Mesenchymal stem cell (in vitro differentiated cells and primary cell): ENCODE results near the gene FAM120C.

Source experiments
- DNase-seq: peaks from one replicate; pipeline ENCODE4 v3.0.0-alpha.2; 2013
- H2AFZ ChIP-seq: one replicate; pipeline ENCODE4 v1.6.1; 2013; ENCODE audit warnings: low read depth, mild to moderate bottlenecking, control low read depth, inconsistent platforms, low read length, moderate library complexity
- H2AK5ac ChIP-seq: 2 replicates; pipeline ENCODE4 v1.6.1; 2013; ENCODE audit warnings: low read length, moderate library complexity, mild to moderate bottlenecking, inconsistent platforms; ENCODE audit not compliant: severe bottlenecking
- H2BK120ac ChIP-seq: one replicate; pipeline ENCODE4 v1.6.1; 2013; ENCODE audit warnings: low read depth, mild to moderate bottlenecking, inconsistent platforms, low read length, moderate library complexity
- H2BK12ac ChIP-seq, 2 experiments: one replicate each; pipeline ENCODE4 v1.6.1; 2013; ENCODE audit warnings: inconsistent platforms in 2 of 2, low read length in 2 of 2, mild to moderate bottlenecking in 2 of 2, moderate library complexity in 2 of 2, control low read depth in 1 of 2
- H2BK15ac ChIP-seq: one replicate; pipeline ENCODE4 v1.6.1; 2013; ENCODE audit warnings: mild to moderate bottlenecking, low read depth, inconsistent platforms; ENCODE audit not compliant: poor library complexity, severe bottlenecking
- H2BK5ac ChIP-seq: 2 replicates; pipeline ENCODE4 v1.6.1; 2013; ENCODE audit warnings: low read depth, mild to moderate bottlenecking, low read length, control low read depth, inconsistent platforms; ENCODE audit not compliant: poor library complexity, severe bottlenecking
- H3K14ac ChIP-seq, 2 experiments: one replicate each; pipeline ENCODE4 v1.6.1; 2013; ENCODE audit warnings: inconsistent platforms in 2 of 2, low read length in 2 of 2, control low read depth in 1 of 2, mild to moderate bottlenecking in 1 of 2, moderate library complexity in 1 of 2
- H3K18ac ChIP-seq, 2 experiments: one replicate each; pipeline ENCODE4 v1.6.1; 2013; ENCODE audit warnings: inconsistent platforms in 2 of 2, low read length in 2 of 2, control low read depth in 1 of 2, low read depth in 1 of 2, mild to moderate bottlenecking in 1 of 2
- H3K23ac ChIP-seq, 2 experiments: one replicate each; pipeline ENCODE4 v1.6.1; 2013; ENCODE audit warnings: inconsistent platforms in 2 of 2, low read length in 2 of 2, mild to moderate bottlenecking in 2 of 2, moderate library complexity in 2 of 2, control low read depth in 1 of 2
- H3K27ac ChIP-seq: 2 replicates; pipeline ENCODE4 v1.5.1; 2013; ENCODE audit warnings: mild to moderate bottlenecking, moderate library complexity, low read length, control low read depth, inconsistent platforms; ENCODE audit not compliant: poor library complexity, severe bottlenecking
- H3K27me3 ChIP-seq, 2 experiments: 2 replicates each; pipeline versions ENCODE4 v1.6.1 to v1.7.0; 2013; ENCODE audit warnings: low read length in 2 of 2, mild to moderate bottlenecking in 2 of 2, moderate library complexity in 2 of 2, control low read depth in 1 of 2, inconsistent platforms in 1 of 2; ENCODE audit not compliant: control insufficient read depth in 1 of 2, insufficient read depth in 1 of 2
- H3K36me3 ChIP-seq, 2 experiments: 2 replicates each; pipeline versions ENCODE4 v1.6.1 to v1.7.0; 2013; ENCODE audit warnings: low read length in 2 of 2, control low read depth in 1 of 2, inconsistent platforms in 1 of 2, low read depth in 1 of 2, mild to moderate bottlenecking in 1 of 2; ENCODE audit not compliant: insufficient read depth in 2 of 2, control insufficient read depth in 1 of 2
- H3K4ac ChIP-seq, 2 experiments: one replicate each; pipeline ENCODE4 v1.6.1; 2013; ENCODE audit warnings: inconsistent platforms in 2 of 2, low read length in 2 of 2, mild to moderate bottlenecking in 2 of 2, moderate library complexity in 2 of 2, control low read depth in 1 of 2, low read depth in 1 of 2
- H3K4me1 ChIP-seq: 2 replicates; pipeline ENCODE4 v1.6.1; 2013; ENCODE audit warnings: low read depth, low read length, control low read depth; ENCODE audit not compliant: control insufficient read depth, insufficient read depth
- H3K4me2 ChIP-seq: 2 replicates; pipeline ENCODE4 v1.6.1; 2013; ENCODE audit warnings: low read length, mild to moderate bottlenecking, inconsistent platforms; ENCODE audit not compliant: poor library complexity, severe bottlenecking
- H3K4me3 ChIP-seq, 2 experiments: 2 replicates each; pipeline versions ENCODE4 v1.5.1 to v1.7.0; 2013; ENCODE audit warnings: low read length in 2 of 2, mild to moderate bottlenecking in 2 of 2, control low read depth in 1 of 2, low read depth in 1 of 2; ENCODE audit not compliant: insufficient read depth in 1 of 2
- H3K79me1 ChIP-seq: replicated peaks from 2 replicates; pipeline ENCODE4 v1.6.1; 2013; ENCODE audit warnings: mild to moderate bottlenecking, control low read depth, low read length, inconsistent platforms; ENCODE audit not compliant: poor library complexity, severe bottlenecking
- H3K9ac ChIP-seq: 2 replicates; pipeline ENCODE4 v1.7.0; 2013; ENCODE audit warnings: mild to moderate bottlenecking, low read length, moderate library complexity
- H3K9me3 ChIP-seq: 2 replicates; pipeline ENCODE4 v1.7.0; 2013; ENCODE audit warnings: mild to moderate bottlenecking, low read length; ENCODE audit not compliant: control insufficient read depth
- H4K8ac ChIP-seq: one replicate; pipeline ENCODE4 v1.6.1; 2013; ENCODE audit warnings: inconsistent platforms, mild to moderate bottlenecking, low read length, moderate library complexity
- H4K91ac ChIP-seq: one replicate; pipeline ENCODE4 v1.6.1; 2013; ENCODE audit warnings: mild to moderate bottlenecking, low read length, inconsistent platforms
- WGBS: methylation state at CpG from one replicate; pipeline ENCODE4 v1.1.7; 2013; ENCODE audit warnings: mixed read lengths; 5-methylcytosine and 5-hydroxymethylcytosine counted together

Gene FAM120C

DNA sequence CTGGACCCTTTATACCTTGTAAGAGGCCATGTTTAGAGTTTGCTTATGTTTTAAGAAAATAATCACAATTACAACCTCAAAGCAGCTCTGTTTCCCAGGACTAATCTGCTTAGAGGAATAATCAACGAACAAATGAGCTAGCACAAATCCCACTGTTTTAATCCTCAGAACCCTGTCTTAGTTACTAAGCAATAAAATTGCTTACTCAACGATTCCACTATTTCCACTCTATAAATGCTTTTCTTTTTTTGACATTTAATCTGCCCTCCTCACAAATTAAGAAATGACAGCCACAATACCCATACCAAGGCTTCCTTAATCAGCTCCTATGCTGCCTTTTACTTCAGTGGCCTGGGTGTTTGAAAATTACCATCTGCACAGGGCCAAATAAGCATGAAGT is 48.8 kb downstream of the FAM120C start:
- H2BK120ac ChIP-seq, result no peak overlapping the region
- H2BK5ac ChIP-seq, result no peak overlapping the region
- no peak for DNase-seq
- H2BK12ac ChIP-seq, result no peak overlapping the region
- H4K91ac ChIP-seq, result no peak overlapping the region
- no peaks in the 10 kb centered on the region for H3K4me1 ChIP-seq
- no peak overlapping the region for H3K14ac ChIP-seq
- H3K4me3 ChIP-seq, result no peak overlapping the region
- no peak overlapping the region for H3K23ac ChIP-seq
- no peaks in the 10 kb centered on the region for H3K79me1 ChIP-seq
- no peak overlapping the region for H3K4ac ChIP-seq
- H2AK5ac ChIP-seq, result no peak overlapping the region
- H3K9ac ChIP-seq, result no peak overlapping the region
- H4K8ac ChIP-seq, result no peak overlapping the region
- H3K4me2 ChIP-seq, result no peak overlapping the region
- no peak overlapping the region for H2BK15ac ChIP-seq
- no peaks in the 10 kb centered on the region for H3K27me3 ChIP-seq
- H3K9me3 ChIP-seq, result no peaks in the 10 kb centered on the region
- 97% methylated on average over 2 of the region's 2 CpGs for WGBS
- no peak overlapping the region for H3K18ac ChIP-seq
- peaks cover 4 to 39% of the 10 kb centered on the region in 2 experiments for H3K36me3 ChIP-seq
- H3K27ac ChIP-seq, result no peak overlapping the region
- H2AFZ ChIP-seq, result no peak overlapping the region

DNA sequence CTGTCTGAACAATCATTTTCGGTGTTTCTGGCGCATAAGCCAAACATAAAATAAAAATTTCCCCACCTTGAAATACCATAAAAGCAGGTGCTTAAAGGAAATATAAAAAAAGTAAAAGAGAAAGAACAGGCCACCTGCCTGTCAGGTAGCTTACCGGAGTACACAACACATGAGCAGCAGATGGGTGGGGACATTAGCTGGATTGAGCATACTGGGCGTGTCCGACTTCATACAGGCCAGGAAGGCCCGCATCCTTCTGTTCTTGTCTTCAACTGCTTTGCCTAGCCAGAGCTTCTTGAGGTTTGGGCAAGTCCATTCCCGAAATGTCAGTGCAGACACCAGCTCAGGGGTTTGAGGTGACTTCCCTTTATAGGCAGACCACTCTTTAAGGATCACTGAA is 66.7 kb downstream of the FAM120C start:
- Histone ChIP-seq H2BK120ac (no peak overlapping the region), H4K91ac (no peak overlapping the region), H3K27me3 (no peaks in the 10 kb centered on the region), H3K18ac (no peak overlapping the region), H3K4me3 (no peak overlapping the region), H3K9me3 (no peaks in the 10 kb centered on the region), H2AFZ (no peak overlapping the region), H4K8ac (no peak overlapping the region), H3K4me2 (no peak overlapping the region), H3K9ac (no peak overlapping the region), H2BK12ac (no peak overlapping the region), H3K4me1 (no peaks in the 10 kb centered on the region), H3K79me1 (no peaks in the 10 kb centered on the region), H3K27ac (no peak overlapping the region), H3K14ac (no peak overlapping the region), H2BK5ac (no peak overlapping the region), H2AK5ac (no peak overlapping the region), H3K4ac (no peak overlapping the region), H2BK15ac (no peak overlapping the region), H3K23ac (no peak overlapping the region), H3K36me3 (no peaks in the 10 kb centered on the region)
- DNase-seq, result no peak
- 91% methylated on average over 5 of the region's 7 CpGs for WGBS

DNA sequence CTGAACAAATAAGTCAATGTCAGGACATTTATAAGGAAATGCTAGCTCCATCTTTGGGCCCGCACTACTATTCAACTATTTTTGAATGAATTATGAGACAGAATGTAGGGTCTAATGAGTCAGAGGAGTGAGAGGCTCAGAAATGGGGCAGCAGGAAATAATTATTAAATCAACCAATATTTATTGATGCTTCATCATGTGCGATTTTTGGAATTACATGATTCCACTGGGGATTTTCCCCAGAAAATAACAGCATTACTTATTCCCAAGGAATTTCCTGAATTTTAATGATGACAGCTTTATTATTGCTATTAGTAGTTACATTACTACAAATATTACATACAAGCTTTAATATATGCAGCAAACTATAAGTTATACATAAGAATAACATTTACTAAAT is 89.5 kb downstream of the FAM120C start:
- Histone ChIP-seq H3K4ac (no peak overlapping the region), H3K9me3 (no peaks in the 10 kb centered on the region), H3K27me3 (peaks cover 0 to 5% of the 10 kb centered on the region in 2 experiments), H3K27ac (no peak overlapping the region), H3K9ac (no peak overlapping the region), H3K79me1 (no peaks in the 10 kb centered on the region), H3K23ac (no peak overlapping the region), H3K4me3 (no peak overlapping the region), H2AK5ac (no peak overlapping the region), H2BK5ac (no peak overlapping the region), H2BK15ac (no peak overlapping the region), H3K4me2 (no peak overlapping the region), H2BK120ac (no peak overlapping the region), H4K8ac (no peak overlapping the region), H3K4me1 (no peaks in the 10 kb centered on the region), H2BK12ac (no peak overlapping the region), H2AFZ (no peak overlapping the region), H3K14ac (no peak overlapping the region), H3K18ac (no peak overlapping the region), H4K91ac (no peak overlapping the region), H3K36me3 (peaks cover 0 to 15% of the 10 kb centered on the region in 2 experiments)
- no peak for DNase-seq
- no CpG with 5 or more reads among the region's 2 CpGs for WGBS

GRCh38 chrX:54093159-54093558 is 89.9 kb downstream of the FAM120C start:
- H4K91ac ChIP-seq, result no peak overlapping the region
- no peak overlapping the region for H2BK15ac ChIP-seq
- H3K18ac ChIP-seq, result no peak overlapping the region
- H3K27ac ChIP-seq, result no peak overlapping the region
- H2AK5ac ChIP-seq, result no peak overlapping the region
- WGBS, result 88% methylated on average over 1 of the region's 1 CpG
- no peak overlapping the region for H3K4me3 ChIP-seq
- H4K8ac ChIP-seq, result no peak overlapping the region
- no peak overlapping the region for H2BK120ac ChIP-seq
- H3K36me3 ChIP-seq, result peaks cover 0 to 15% of the 10 kb centered on the region in 2 experiments
- H3K27me3 ChIP-seq, result peaks cover 0 to 5% of the 10 kb centered on the region in 2 experiments
- H3K9me3 ChIP-seq, result no peaks in the 10 kb centered on the region
- H3K4ac ChIP-seq, result no peak overlapping the region
- no peaks in the 10 kb centered on the region for H3K79me1 ChIP-seq
- no peak overlapping the region for H3K9ac ChIP-seq
- DNase-seq, result no peak
- H2AFZ ChIP-seq, result no peak overlapping the region
- H3K23ac ChIP-seq, result no peak overlapping the region
- no peak overlapping the region for H3K4me2 ChIP-seq
- H3K14ac ChIP-seq, result no peak overlapping the region
- no peaks in the 10 kb centered on the region for H3K4me1 ChIP-seq
- H2BK12ac ChIP-seq, result no peak overlapping the region
- H2BK5ac ChIP-seq, result no peak overlapping the region
